ENCODE measurements around the gene DHTKD1.

The DHTKD1 gene

DNA sequence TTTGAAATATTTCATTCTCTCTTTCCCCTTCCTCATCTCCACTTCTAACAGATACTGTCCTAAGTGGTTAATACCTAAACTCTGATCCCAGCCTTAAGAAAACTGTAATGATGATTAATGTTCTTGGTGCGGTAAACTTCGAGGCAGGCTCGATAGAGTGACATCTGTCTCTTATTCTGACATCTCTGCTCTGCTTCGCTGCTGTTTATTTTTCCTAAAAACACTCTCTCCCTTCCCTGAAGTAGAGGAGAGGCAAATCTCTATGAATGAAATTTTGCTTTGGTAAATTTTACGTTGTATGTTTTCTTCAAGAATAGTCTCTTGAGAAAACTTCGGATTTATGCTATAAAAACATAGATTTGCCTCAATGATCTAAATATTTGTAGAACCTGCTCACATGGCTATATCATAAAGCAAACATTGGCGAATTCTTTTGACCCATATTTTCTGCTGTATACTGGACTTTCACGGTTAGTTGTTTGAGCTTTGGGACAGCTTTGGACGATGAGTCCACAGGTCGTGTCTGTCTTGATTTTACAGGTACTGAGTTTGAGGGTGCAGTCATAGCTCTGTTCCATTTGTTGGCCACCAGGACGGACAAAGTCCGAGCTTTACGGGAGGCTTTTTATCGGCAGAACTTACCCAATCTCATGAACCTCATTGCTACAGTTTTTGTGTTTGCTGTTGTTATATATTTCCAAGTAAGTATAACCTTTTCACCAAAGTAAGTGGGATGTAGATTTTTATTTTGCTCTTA, 87.8 kb downstream of the DHTKD1 start:
- H3K27me3 ChIP-seq (ENCODE audit: insufficient read depth, low read length, poor library complexity): no peaks in the 10 kb centered on the region
- ATAC-seq (ENCODE audit: insufficient read depth, low read depth) (no peak), DNase-seq (no peak)
- H2AFZ ChIP-seq (ENCODE audit: low read depth, low read length): no peak overlapping the region
- H3K4me1 ChIP-seq (ENCODE audit: insufficient read depth, low read length): no peaks in the 10 kb centered on the region
- H4K20me1 ChIP-seq (ENCODE audit: insufficient read depth, low read length): no peaks in the 10 kb centered on the region
- H3K36me3 ChIP-seq (ENCODE audit: insufficient read depth, low read length): peaks cover 57% of the 10 kb centered on the region
- no peak overlapping the region for H3K9ac ChIP-seq (ENCODE audit: low read depth, low read length)
- H3K79me2 ChIP-seq (ENCODE audit: insufficient read depth, low read length): no peaks in the 10 kb centered on the region
- no peak overlapping the region for H3K4me2 ChIP-seq (ENCODE audit: insufficient read depth, low read length)
- no peak for TF ChIP-seq EZH2 (IDR thresholded peaks at IDR 0.05; ENCODE audit: borderline replicate concordance, low read depth, low read length, severe bottlenecking)
- TF ChIP-seq, protein P1, sequence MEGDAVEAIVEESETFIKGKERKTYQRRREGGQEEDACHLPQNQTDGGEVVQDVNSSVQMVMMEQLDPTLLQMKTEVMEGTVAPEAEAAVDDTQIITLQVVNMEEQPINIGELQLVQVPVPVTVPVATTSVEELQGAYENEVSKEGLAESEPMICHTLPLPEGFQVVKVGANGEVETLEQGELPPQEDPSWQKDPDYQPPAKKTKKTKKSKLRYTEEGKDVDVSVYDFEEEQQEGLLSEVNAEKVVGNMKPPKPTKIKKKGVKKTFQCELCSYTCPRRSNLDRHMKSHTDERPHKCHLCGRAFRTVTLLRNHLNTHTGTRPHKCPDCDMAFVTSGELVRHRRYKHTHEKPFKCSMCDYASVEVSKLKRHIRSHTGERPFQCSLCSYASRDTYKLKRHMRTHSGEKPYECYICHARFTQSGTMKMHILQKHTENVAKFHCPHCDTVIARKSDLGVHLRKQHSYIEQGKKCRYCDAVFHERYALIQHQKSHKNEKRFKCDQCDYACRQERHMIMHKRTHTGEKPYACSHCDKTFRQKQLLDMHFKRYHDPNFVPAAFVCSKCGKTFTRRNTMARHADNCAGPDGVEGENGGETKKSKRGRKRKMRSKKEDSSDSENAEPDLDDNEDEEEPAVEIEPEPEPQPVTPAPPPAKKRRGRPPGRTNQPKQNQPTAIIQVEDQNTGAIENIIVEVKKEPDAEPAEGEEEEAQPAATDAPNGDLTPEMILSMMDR (IDR thresholded peaks at IDR 0.05; ENCODE audit: borderline replicate concordance, extremely low read depth, low read length, poor library complexity, severe bottlenecking): no peak
- H3K4me3 ChIP-seq (ENCODE audit: low read depth in 1 of 2, low read length in 2 of 2): no peak overlapping the region
- no peak overlapping the region for H3K27ac ChIP-seq (ENCODE audit: low read length)
- no peaks in the 10 kb centered on the region for H3K9me3 ChIP-seq (ENCODE audit: insufficient read depth, low read length, severe bottlenecking)

DNA sequence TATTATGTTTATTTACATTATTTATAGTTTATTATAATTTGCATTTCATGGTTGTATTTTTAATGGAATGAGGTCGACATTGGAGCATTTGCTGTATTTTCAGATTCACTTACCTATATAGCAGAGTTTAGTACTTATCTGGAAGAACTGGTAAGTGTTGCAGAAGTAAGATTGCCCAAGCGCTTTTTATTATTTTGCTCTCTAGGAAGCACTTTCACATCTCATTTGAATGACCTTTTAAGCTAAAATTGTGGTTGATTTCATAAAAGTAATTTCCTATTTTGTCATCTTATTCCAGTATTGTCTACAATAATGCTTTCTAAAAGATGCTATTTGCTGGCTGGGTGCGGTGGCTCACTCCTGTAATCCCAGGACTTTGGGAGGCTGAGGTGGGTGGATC, 89.4 kb downstream of the DHTKD1 start:
- DNase-seq (no peak), ATAC-seq (ENCODE audit: insufficient read depth, low read depth) (no peak)
- H3K27me3 ChIP-seq (ENCODE audit: insufficient read depth, low read length, poor library complexity): no peaks in the 10 kb centered on the region
- H3K4me1 ChIP-seq (ENCODE audit: insufficient read depth, low read length): no peaks in the 10 kb centered on the region
- H3K4me3 ChIP-seq (ENCODE audit: low read depth in 1 of 2, low read length in 2 of 2): no peak overlapping the region
- no peaks in the 10 kb centered on the region for H3K79me2 ChIP-seq (ENCODE audit: insufficient read depth, low read length)
- no peak overlapping the region for H3K27ac ChIP-seq (ENCODE audit: low read length)
- H3K9me3 ChIP-seq (ENCODE audit: insufficient read depth, low read length, severe bottlenecking): no peaks in the 10 kb centered on the region
- no peak overlapping the region for H2AFZ ChIP-seq (ENCODE audit: low read depth, low read length)
- H3K9ac ChIP-seq (ENCODE audit: low read depth, low read length): no peak overlapping the region
- peaks cover 72% of the 10 kb centered on the region for H3K36me3 ChIP-seq (ENCODE audit: insufficient read depth, low read length)
- H4K20me1 ChIP-seq (ENCODE audit: insufficient read depth, low read length): no peaks in the 10 kb centered on the region
- no peak overlapping the region for H3K4me2 ChIP-seq (ENCODE audit: insufficient read depth, low read length)
- TF ChIP-seq EZH2 (IDR thresholded peaks at IDR 0.05; ENCODE audit: borderline replicate concordance, low read depth, low read length, severe bottlenecking): no peak
- TF ChIP-seq, protein P1 (IDR thresholded peaks at IDR 0.05; ENCODE audit: borderline replicate concordance, extremely low read depth, low read length, poor library complexity, severe bottlenecking): no peak

DNA sequence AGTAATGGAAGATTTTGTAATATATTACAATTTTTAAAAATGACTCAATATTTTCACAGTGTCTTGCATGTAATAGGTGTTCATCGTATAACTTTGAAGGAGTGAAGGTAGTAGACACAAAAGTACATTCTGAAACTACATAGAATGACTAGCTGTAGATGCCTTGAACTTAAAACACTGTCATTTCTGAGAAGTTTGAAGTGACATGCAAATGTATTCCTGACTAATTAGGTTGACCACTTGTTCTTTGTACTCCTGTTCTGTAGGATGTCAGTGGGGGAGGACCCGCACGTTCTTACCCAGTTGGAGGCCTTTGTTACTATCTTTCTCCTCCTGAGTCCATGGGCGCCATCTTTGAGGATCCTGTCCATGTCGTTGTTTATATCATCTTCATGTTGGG, 91.9 kb downstream of the DHTKD1 start:
- no peak for DNase-seq
- TF ChIP-seq EZH2 (IDR thresholded peaks at IDR 0.05; ENCODE audit: borderline replicate concordance, low read depth, low read length, severe bottlenecking): no peak
- TF ChIP-seq, protein P1 (IDR thresholded peaks at IDR 0.05; ENCODE audit: borderline replicate concordance, extremely low read depth, low read length, poor library complexity, severe bottlenecking): no peak
- Histone ChIP-seq H3K4me3 (ENCODE audit: low read depth in 1 of 2, low read length in 2 of 2) (no peak overlapping the region), H3K9ac (ENCODE audit: low read depth, low read length) (no peak overlapping the region), H3K9me3 (ENCODE audit: insufficient read depth, low read length, severe bottlenecking) (no peaks in the 10 kb centered on the region), H3K27me3 (ENCODE audit: insufficient read depth, low read length, poor library complexity) (no peaks in the 10 kb centered on the region), H3K4me2 (ENCODE audit: insufficient read depth, low read length) (no peak overlapping the region), H2AFZ (ENCODE audit: low read depth, low read length) (no peak overlapping the region), H3K36me3 (ENCODE audit: insufficient read depth, low read length) (peaks cover 78% of the 10 kb centered on the region), H3K79me2 (ENCODE audit: insufficient read depth, low read length) (no peaks in the 10 kb centered on the region), H4K20me1 (ENCODE audit: insufficient read depth, low read length) (no peaks in the 10 kb centered on the region), H3K4me1 (ENCODE audit: insufficient read depth, low read length) (no peaks in the 10 kb centered on the region), H3K27ac (ENCODE audit: low read length) (no peak overlapping the region)
- no peak for ATAC-seq (ENCODE audit: insufficient read depth, low read depth)

Measured in DND-41 (cell line).